IPS DF 4.7 (cell line): Measurements from ENCODE around the gene ITPR2.

ENCODE experiments used
- DNase-seq: peaks from one replicate; pipeline ENCODE4 v3.0.0-alpha.2; 2013; ENCODE audit warnings: low spot score; ENCODE audit errors: extremely low read depth

Gene ITPR2

GRCh38 chr12:26704684-26705460, 128.1 kb downstream of the ITPR2 start:
- DNase-seq: no peak

DNA sequence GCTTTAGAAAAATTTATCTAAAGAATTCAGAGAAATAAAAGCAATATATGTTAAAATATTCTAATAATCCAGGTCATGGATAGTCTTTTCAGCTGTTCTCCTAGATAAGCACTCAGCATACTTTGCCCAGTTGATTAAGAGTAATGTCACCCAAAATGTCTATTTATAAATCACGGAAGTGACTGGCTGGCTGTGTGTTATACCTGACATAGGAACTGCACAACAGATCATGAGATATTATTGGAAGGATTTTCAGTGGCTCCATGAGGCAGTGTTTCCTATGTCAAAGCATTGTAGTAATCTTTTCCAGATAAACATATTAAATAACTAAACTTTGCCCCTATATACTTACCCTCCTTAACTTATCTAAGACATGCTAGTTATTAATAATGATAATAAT, 128.8 kb downstream of the ITPR2 start:
- DNase-seq: no peak

DNA sequence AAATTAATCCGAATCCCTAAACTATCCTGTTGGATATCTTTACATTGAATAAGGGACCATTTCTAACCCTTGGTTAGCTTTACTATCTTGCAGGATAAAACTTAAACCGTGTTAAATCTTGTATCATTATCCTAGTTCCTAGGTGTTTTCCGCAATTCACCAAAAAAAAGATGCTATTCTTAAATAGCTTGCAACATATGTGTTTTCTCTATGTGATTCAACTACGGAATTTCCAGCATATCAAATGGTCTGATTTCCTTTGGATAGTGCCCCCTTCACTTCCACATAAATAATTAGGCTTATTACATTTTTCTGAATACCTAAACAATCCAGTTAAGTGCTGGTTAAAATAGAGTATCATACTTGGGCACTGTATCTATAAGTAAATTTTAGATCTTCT, 130.3 kb downstream of the ITPR2 start:
- DNase-seq: no peak

DNA sequence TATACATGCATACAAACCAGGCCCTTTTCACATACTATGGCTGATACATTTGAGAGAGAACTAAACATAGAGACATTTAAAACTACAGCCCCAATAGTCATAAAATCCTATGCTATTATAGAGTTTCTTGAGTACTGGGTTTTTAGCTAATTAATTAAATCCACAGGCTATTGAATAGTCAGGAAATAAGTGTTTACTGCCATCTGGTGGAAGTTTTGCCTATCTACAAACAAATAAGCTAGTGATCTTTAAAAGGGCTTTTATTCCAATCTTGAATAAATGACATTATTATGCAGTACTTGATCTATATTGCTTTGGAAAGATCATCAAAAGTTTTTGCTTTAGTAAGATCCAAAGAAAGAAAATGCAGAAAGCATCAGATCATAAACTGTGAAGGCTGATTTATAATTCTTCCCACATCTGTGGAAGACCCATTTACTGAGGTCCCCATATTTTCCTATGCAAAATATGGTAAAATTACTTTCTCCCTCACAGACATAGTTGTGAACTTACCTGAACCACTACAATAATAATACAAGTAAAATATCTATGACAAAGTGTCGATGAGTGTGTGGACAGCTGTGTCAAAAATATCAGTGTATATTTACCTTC, 131.3 kb downstream of the ITPR2 start:
- no peak for DNase-seq

DNA sequence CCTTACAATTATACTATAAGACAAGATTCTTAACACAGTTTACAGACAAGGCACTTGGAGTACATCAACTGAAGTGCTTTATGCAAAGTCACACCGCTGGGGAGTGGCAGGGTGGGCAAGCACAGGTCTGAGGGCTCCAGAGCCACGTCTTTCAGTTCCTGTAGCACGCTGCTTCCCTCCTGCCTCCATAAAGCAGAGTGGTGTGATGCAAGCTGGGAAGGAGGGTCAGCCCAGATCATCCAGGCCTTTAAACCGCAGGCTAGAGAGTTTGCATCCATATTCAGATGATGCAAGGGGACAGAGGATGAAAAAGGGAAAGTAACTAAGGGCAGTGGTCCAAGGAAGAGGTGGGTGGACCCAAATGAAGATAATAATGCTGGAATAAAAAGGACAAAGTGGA, 132.6 kb downstream of the ITPR2 start:
- DNase-seq: no peak

- no peak for DNase-seq
These were observed 133.8 kb downstream of the ITPR2 start for GRCh38 chr12:26699237-26699636.

- no peak for DNase-seq
These were observed 134.8 kb downstream of the ITPR2 start for GRCh38 chr12:26698186-26698585.

DNA sequence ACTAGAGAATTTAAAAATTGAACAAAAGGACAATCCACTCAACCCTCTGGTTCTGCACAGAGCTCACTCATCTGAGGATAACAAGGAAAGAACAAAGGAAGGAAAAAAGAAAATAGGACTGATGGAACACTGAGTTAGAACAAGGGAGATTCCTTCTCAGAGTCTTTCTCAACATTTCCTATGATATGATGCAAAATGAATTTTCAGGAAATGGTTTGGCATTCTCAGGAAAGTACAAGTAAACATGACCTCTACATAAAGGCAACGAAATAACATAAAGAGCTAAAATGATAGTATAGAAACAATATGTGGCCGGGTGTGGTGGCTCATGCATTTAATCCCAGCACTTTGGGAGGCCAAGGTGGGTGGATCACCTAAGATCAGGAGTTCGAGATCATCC, 135.8 kb downstream of the ITPR2 start:
- no peak for DNase-seq

DNA sequence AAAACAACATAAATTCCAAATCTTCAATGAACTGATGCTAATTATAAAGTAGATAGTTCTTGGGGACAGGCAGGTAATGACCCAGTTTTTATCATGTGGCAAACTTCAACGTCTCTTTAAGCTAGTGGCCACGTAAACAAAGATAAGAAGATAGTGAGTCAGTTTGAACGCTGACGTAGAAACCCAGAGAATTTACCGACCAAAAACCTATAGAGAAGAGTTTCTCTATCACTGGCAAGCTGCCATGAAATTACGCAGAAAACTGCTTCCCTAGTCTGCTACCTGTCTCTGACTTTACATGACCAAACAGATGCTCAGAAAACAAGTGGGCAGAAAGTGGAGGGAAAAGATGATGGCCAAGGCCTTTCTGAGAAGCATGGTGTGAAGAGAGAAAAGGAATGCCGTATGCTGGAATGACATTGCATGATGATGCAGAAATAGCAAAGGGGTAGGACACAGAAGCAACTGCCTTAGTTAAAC, 136.3 kb downstream of the ITPR2 start:
- DNase-seq: no peak

DNA sequence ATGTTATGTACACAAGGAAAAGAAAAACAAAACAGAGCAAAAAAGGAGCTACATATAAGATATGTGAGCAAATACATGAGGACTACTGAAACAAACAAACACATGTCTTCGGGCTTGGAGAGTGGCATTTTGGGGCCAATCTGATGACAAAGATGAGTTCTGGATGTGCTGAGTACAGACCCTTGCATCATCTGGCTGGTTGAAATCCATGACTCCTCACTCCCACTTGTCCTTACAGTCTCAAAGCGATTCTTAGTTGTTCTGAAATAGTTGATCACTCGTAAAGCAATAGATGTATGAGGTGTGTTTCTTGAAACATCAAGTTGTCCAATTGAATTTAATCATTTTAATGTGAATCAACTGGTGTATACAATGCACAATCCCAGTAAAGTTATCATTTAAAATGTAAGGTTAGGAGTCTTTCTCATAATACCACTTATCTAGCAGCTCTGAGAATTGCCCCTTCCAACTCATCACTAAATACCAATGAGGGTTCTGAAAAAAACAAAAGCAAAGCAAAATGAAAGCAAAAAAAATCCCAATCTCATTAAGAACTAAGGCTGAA, 136.9 kb downstream of the ITPR2 start:
- DNase-seq: no peak

DNA sequence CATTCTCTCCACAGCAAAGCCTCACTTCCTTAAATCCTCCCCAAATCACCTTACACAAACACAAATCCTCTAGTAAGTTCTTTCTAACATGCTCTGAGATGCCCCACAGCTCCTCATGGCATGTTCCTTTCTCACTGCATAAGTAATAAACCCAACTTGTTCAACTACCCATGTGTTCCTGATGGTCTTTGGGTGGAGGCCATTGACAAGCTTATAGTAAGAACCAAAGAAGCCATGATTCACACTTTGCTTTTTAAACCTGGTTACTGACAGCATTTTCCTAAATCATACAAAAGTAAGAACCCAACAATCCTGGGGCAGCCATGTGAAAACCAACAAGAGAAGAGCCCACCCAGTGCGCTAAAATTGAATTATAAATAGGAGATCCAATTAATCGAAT, 138.6 kb downstream of the ITPR2 start:
- DNase-seq: no peak

DNA sequence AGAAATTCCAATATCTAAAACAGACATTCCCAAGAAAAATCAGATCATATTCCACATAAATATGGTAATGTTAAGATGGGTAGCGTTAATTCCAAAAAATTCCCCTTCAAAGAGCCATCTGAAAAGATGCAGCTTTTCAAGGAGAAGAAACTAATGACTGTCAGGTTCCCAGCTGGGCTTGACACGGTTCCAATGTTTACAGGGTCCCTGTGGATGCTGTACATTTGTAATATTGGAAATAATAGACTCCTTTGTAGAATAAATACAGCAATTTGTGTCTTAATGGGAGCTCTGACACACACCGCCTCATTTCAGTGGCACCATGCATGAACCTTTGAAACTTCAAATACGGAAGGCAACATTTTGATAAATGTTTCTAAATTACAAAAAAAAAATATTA, 140.6 kb downstream of the ITPR2 start:
- no peak for DNase-seq

DNA sequence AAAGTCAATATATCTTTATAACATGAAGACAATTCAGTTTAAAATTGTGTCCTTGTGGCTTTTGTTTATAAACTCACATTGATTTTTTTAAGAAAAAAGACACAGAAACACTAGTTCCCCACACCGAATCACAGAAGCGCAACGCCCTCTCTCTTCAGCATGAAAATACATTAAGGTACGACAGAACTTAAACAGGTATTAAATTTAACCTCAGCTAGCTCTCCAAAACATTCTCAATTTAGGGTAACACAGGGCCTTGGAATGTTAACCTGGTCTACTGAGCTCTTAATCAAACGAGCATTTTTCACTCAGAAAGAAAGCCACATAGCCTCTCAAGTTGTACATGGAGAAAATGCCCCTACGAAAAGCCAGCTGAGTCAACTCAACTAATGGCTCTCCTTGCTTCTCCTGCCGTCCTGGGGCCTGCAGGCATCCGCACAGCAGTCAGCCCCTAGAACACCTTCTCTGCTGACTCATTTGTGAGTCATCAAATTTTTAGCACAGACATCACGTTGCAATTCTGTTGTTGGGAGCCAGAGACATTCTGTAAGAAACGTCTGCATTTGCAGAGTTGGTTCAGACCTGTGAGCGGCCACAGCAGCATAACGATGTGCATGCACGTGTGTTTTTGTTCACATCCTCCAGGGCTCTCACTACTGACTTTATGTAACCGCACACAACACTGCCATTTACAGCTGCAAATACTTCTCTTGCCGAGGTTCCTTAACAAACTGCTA, 141.6 kb downstream of the ITPR2 start:
- DNase-seq: peak; percentile 76

GRCh38 chr12:26690601-26691000, 142.4 kb downstream of the ITPR2 start:
- DNase-seq: no peak

DNA sequence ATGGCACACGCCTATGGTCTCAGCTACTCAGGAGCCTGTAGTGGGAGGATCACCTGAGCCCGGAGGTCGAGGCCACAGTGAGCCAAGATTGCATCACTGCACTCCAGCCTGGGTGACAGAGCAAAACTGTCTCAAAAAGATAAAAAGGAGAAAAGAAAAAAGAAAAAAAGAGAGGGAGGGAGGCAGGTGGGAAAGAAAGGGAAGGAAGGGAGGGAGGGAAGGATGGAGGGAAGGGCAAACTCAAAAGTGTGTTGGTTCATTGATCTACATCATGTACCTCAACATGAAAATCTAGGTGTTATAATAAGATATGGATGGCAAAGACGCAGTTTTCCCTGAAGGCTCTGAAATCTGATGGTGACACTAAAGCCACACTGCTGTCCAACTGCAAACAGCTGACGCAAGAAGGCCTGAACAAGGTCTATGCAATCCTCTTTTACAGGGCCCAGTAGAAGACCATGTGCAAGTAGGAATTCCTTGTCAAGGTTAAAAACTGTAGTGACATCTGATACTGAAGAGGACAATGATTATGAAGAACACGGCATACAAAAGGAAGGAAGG, 143.6 kb downstream of the ITPR2 start:
- DNase-seq: no peak

DNA sequence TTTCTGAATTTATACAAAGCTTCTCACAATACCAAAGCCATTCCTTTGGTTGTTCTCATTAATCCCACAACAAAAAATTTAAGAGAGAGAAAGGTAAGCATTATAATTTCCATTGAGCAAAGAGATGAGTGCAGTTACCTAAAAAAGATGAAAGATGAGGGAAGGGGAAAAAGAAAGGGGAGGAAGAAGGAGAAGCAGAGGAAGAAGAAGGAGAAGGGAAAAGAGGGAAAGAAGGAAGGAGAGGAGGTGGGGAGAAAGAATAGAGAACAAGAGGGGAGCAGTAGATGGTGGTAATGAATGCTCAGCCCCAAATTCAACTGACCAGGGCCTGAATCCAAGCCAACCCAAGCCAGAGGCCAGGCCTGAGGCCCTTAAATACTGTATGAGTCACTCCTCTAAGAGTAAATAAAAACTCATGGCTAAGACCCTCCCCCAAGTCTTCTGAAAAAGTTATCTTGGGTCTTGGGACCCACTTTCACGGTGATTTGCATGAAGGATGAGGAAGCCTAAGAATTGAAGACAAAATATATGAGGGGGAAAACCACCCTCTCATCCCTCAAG, 144.6 kb downstream of the ITPR2 start:
- no peak for DNase-seq

GRCh38 chr12:26686408-26686807, 146.6 kb downstream of the ITPR2 start:
- no peak for DNase-seq

GRCh38 chr12:26684101-26684500, 148.9 kb downstream of the ITPR2 start:
- no peak for DNase-seq

- DNase-seq: no peak
These were observed 149.6 kb downstream of the ITPR2 start for GRCh38 chr12:26683443-26683842.

GRCh38 chr12:26680727-26681455, 152.1 kb downstream of the ITPR2 start:
- DNase-seq: no peak
